ENCODE data around the gene BLMH. TPM values are rescaled to one million over a fixed set of nuclear protein-coding genes. Genes with fewer than 3 reads are reported as not detected.

The BLMH gene
- total RNA-seq, 1 experiment from 2014 or later, result 28.3 TPM

GRCh38 chr17:30239089-30239462 is 52.7 kb downstream of the BLMH start:
- H3K9me3 Mint-ChIP-seq (ENCODE audit: unreplicated experiment), result no peaks in the 10 kb centered on the region
- CTCF ChIA-PET, result interaction anchor here (0.6 kb wide), 1 partner anchor 130 kb away, joined by 3 read pairs; no protein-coding TSS in a partner anchor
- POLR2A ChIA-PET, result no interaction called here
- no peak for DNase-seq (ENCODE audit: unreplicated experiment)
- H3K36me3 Mint-ChIP-seq (ENCODE audit: insufficient read depth, unreplicated experiment), result no peaks in the 10 kb centered on the region
- peaks cover 34% of the 10 kb centered on the region for H3K27me3 Mint-ChIP-seq (ENCODE audit: insufficient read depth, unreplicated experiment)
- BruUV-seq (replicated peaks), result no TSS peak
- no peak for TF ChIP-seq CTCF (IDR thresholded peaks at IDR 0.05; ENCODE audit: unreplicated experiment)
- H3K27ac Mint-ChIP-seq (ENCODE audit: low read depth, unreplicated experiment), result no peak overlapping the region
- intact Hi-C loops (cut with micrococcal nuclease), result no loop called here
- no peak overlapping the region for H3K4me3 Mint-ChIP-seq (ENCODE audit: unreplicated experiment)
- peaks cover 9% of the 10 kb centered on the region for H3K4me1 Mint-ChIP-seq (ENCODE audit: insufficient read depth, unreplicated experiment)

GRCh38 chr17:30238387-30239088 is 53.2 kb downstream of the BLMH start:
- CTCF ChIA-PET, result interaction anchor here (0.6 to 2.8 kb wide), 2 partner anchors 130 to 134 kb away, joined by 3 to 15 read pairs; no protein-coding TSS in a partner anchor
- TF ChIP-seq CTCF (IDR thresholded peaks at IDR 0.05; ENCODE audit: unreplicated experiment), result no peak
- no peak for DNase-seq (ENCODE audit: unreplicated experiment)
- Mint-ChIP-seq H3K27me3 (ENCODE audit: insufficient read depth, unreplicated experiment) (peaks cover 40% of the 10 kb centered on the region), H3K9me3 (ENCODE audit: unreplicated experiment) (no peaks in the 10 kb centered on the region), H3K4me3 (ENCODE audit: unreplicated experiment) (no peak overlapping the region), H3K4me1 (ENCODE audit: insufficient read depth, unreplicated experiment) (peaks cover 9% of the 10 kb centered on the region), H3K27ac (ENCODE audit: low read depth, unreplicated experiment) (no peak overlapping the region), H3K36me3 (ENCODE audit: insufficient read depth, unreplicated experiment) (no peaks in the 10 kb centered on the region)
- POLR2A ChIA-PET, result interaction anchor here (0.7 kb wide), 1 partner anchor 40 kb away, joined by 3 read pairs; no protein-coding TSS in a partner anchor
- intact Hi-C loops (cut with micrococcal nuclease), result no loop called here
- no TSS peak for BruUV-seq (replicated peaks)

DNA sequence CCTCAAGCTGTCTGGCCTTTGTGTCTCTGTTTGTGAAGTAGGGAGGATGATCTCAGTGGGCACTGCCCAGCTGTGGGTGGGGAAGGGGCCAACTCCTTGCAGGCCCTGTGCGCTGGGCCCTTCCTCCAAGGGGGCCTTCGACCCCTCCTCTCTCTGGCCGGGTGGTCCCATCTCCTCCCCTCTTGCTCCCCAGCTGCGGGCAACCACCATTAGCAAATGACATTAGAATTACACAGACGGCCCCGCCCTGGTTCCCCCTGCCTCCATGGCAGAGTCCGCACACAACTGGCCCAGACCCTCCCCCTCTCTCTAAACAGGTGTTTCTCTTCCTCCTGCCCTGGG is 53.8 kb downstream of the BLMH start:
- Mint-ChIP-seq H3K4me3 (ENCODE audit: unreplicated experiment) (no peak overlapping the region), H3K27ac (ENCODE audit: low read depth, unreplicated experiment) (no peak overlapping the region), H3K4me1 (ENCODE audit: insufficient read depth, unreplicated experiment) (peaks cover 9% of the 10 kb centered on the region), H3K36me3 (ENCODE audit: insufficient read depth, unreplicated experiment) (no peaks in the 10 kb centered on the region), H3K9me3 (ENCODE audit: unreplicated experiment) (no peaks in the 10 kb centered on the region), H3K27me3 (ENCODE audit: insufficient read depth, unreplicated experiment) (peaks cover 45% of the 10 kb centered on the region)
- intact Hi-C loops (cut with micrococcal nuclease), result no loop called here
- ChIA-PET CTCF (interaction anchor here (1.6 to 2.8 kb wide), 2 partner anchors 10 to 133 kb away, joined by 8 to 15 read pairs; no protein-coding TSS in a partner anchor), POLR2A (interaction anchor here (0.7 kb wide), 1 partner anchor 41 kb away, joined by 3 read pairs; no protein-coding TSS in a partner anchor)
- no peak for TF ChIP-seq CTCF (IDR thresholded peaks at IDR 0.05; ENCODE audit: unreplicated experiment)
- no TSS peak for BruUV-seq (replicated peaks)
- DNase-seq (ENCODE audit: unreplicated experiment), result no peak

DNA sequence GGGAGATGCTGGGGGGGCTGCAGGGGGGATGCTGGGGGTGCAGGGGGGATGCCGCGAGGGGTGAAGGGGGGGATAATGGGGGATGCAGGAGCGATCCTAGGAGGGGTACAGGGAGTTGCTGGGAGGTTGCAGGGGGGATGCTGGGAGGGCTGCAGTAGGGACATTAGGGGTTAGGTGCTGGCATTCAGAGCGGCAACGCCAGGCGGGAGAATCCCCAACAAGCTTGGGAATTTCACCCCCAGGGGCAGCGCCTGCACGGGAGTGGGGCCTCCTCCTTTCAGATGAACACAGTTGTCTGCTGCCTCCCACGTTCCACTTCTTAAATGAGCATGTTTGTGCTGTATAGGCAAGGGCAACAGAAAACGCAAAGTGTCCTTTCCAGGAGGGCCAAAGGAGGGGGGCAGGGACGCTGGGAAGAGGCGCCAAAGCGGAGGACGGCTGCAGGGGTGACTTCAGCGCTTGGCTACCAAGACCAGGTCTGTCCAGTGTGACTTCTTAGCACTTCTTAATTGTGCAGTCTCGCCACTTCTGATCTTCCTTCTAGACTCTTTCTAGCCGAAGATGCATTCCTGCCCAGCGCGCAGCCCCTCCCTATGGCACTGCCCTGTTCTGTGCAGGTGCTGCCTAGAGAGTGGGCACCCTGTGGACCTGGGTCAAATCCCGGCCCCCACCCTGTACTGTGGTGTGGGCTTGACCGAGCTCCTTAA is 54.3 kb downstream of the BLMH start:
- CTCF ChIA-PET, result interaction anchor here (1.1 to 2.8 kb wide), 4 partner anchors 8 to 132 kb away, joined by 5 to 15 read pairs (median 8); no protein-coding TSS in a partner anchor
- peaks cover 9% of the 10 kb centered on the region for H3K4me1 Mint-ChIP-seq (ENCODE audit: insufficient read depth, unreplicated experiment)
- intact Hi-C loops (cut with micrococcal nuclease), result loop anchor here (2.0 kb wide), 1 partner anchor 133 kb away; no protein-coding TSS in a partner anchor
- DNase-seq (ENCODE audit: unreplicated experiment), result no peak
- peaks cover 50% of the 10 kb centered on the region for H3K27me3 Mint-ChIP-seq (ENCODE audit: insufficient read depth, unreplicated experiment)
- H3K9me3 Mint-ChIP-seq (ENCODE audit: unreplicated experiment), result no peaks in the 10 kb centered on the region
- TF ChIP-seq CTCF (IDR thresholded peaks at IDR 0.05; ENCODE audit: unreplicated experiment), result no peak
- no peaks in the 10 kb centered on the region for H3K36me3 Mint-ChIP-seq (ENCODE audit: insufficient read depth, unreplicated experiment)
- no TSS peak for BruUV-seq (replicated peaks)
- POLR2A ChIA-PET, result interaction anchor here (0.6 to 1.1 kb wide), 3 partner anchors 11 to 1903 kb away, joined by 3 to 4 read pairs (median 3); no protein-coding TSS in a partner anchor
- no peak overlapping the region for H3K4me3 Mint-ChIP-seq (ENCODE audit: unreplicated experiment)
- no peak overlapping the region for H3K27ac Mint-ChIP-seq (ENCODE audit: low read depth, unreplicated experiment)

Measured in MCF 10A (cell line).